ENCODE data around the gene MOB3B.

- TF ChIP-seq CTCF (conservative IDR thresholded peaks at IDR 0.05 in 1 of 2, IDR thresholded peaks at IDR 0.05 in 1 of 2; ENCODE audit: low read depth in 1 of 2, low read length in 2 of 2): no peak
- no peak for TF ChIP-seq EZH2 (IDR thresholded peaks at IDR 0.05; ENCODE audit: low read length, missing control alignments)
These were observed 176.0 kb downstream of the MOB3B start for GRCh38 chr9:27353474-27354229.
